GM12878 (cell line): ENCODE measurements around the gene NXPH1. TPM values are rescaled to one million over a fixed set of nuclear protein-coding genes. Genes with fewer than 3 reads are reported as not detected.

ENCODE experiments used
- ATAC-seq: fragments of 200-7000 bp; cut with Tn5 transposase; 3 replicates; pipeline ENCODE4 v1.9.1; 2020; ENCODE audit warnings: mild to moderate bottlenecking, moderate library complexity
- BruUV-seq: library from RNA; stranded (reverse); fragments of 400-500 nt; replicated peaks from 2 replicates; lab custom pipeline; 2021; lab: Mats Ljungman, UMichigan
- CTCF ChIA-PET: fragments of 300-600 bp; sonication (Branson Sonifier 250); formaldehyde crosslinking; extraction: SDS; loops from one replicate; lab custom pipeline; 2021; ENCODE audit warnings: inconsistent platforms; lab: Yijun Ruan, JAX
- POLR2A ChIA-PET: fragments of 350-600 bp; formaldehyde crosslinking; extraction: SDS; loops from one replicate; lab custom pipeline; 2021; ENCODE audit warnings: inconsistent platforms; lab: Charles Lee
- RAD21 ChIA-PET: fragments of 300-600 bp; sonication (Branson Sonifier 250); formaldehyde crosslinking; loops from one replicate; lab custom pipeline; 2023; ENCODE audit warnings: antibody characterized with exemption; ENCODE audit not compliant: unreplicated experiment; lab: Charles Lee
- SMC1A ChIA-PET: fragments of 300-600 bp; sonication (Branson Sonifier 250); formaldehyde crosslinking; loops from one replicate; lab custom pipeline; 2023; ENCODE audit not compliant: unreplicated experiment, uncharacterized antibody; lab: Charles Lee
- DNase-seq: peaks from one replicate; pipeline ENCODE4 v3.0.0-alpha.2; 2011; ENCODE audit warnings: low read depth, low spot score
- FAIRE-seq: peaks from 3 replicates; lab custom pipeline; 2011; peaks lifted over from hg19 to GRCh38; lab: Jason Lieb, UNC
- H2AFZ ChIP-seq: 2 replicates; pipeline ENCODE4 v1.6.0; 2011; ENCODE audit warnings: low read depth, low read length, control low read depth; ENCODE audit not compliant: control insufficient read depth
- H3K27ac ChIP-seq: 2 replicates; pipeline ENCODE4 v1.5.1; 2011; ENCODE audit warnings: control low read depth; ENCODE audit not compliant: control insufficient read depth, insufficient read depth
- H3K27me3 ChIP-seq, 2 experiments: replicated peaks in 1 of 2; 2 replicates each; pipeline versions ENCODE4 v1.6.0 to v1.6.1; 2011; ENCODE audit warnings: low read length in 1 of 2; ENCODE audit not compliant: control insufficient read depth in 2 of 2, insufficient read depth in 2 of 2
- H3K36me3 ChIP-seq, 2 experiments: 2 replicates each; pipeline ENCODE4 v1.5.1; 2011; ENCODE audit warnings: low read length in 1 of 2; ENCODE audit not compliant: control insufficient read depth in 2 of 2, insufficient read depth in 2 of 2
- H3K4me1 ChIP-seq: 2 replicates; pipeline ENCODE4 v1.6.1; 2011; ENCODE audit warnings: mild to moderate bottlenecking, low read length, moderate library complexity, mixed read lengths; ENCODE audit not compliant: control insufficient read depth, insufficient read depth
- H3K4me2 ChIP-seq: 2 replicates; pipeline ENCODE4 v1.6.0; 2011; ENCODE audit warnings: control low read depth; ENCODE audit not compliant: control insufficient read depth, insufficient read depth
- H3K4me3 ChIP-seq: fragments of 200-600 bp; sonication (generic); 2 replicates; pipeline ENCODE4 v1.5.1; 2016
- H3K79me2 ChIP-seq: 2 replicates; pipeline ENCODE4 v1.6.0; 2011; ENCODE audit warnings: low read length; ENCODE audit not compliant: control insufficient read depth, insufficient read depth
- H3K9ac ChIP-seq: 2 replicates; pipeline ENCODE4 v1.8.0; 2011; ENCODE audit warnings: low read length, control low read depth, mixed read lengths; ENCODE audit not compliant: control insufficient read depth, insufficient read depth
- H3K9me3 ChIP-seq: replicated peaks from 3 replicates; pipeline ENCODE4 v1.5.1; 2011; ENCODE audit warnings: mild to moderate bottlenecking, low read length; ENCODE audit not compliant: control insufficient read depth, insufficient read depth
- H4K20me1 ChIP-seq: 2 replicates; pipeline ENCODE4 v1.6.0; 2011; ENCODE audit not compliant: control insufficient read depth, insufficient read depth
- DPF2 ChIP-seq: fragments of 450-650 bp; IDR thresholded peaks from 2 replicates; pipeline ENCODE4 v1.6.1; 2017; ENCODE audit warnings: mild to moderate bottlenecking
- GABPA ChIP-seq: IDR thresholded peaks from 2 replicates; pipeline ENCODE4 v1.6.1; 2014; ENCODE audit warnings: antibody characterized with exemption, low read depth, mild to moderate bottlenecking, inconsistent platforms
- KAT2A ChIP-seq: conservative IDR thresholded peaks from 2 replicates; pipeline ENCODE4 v1.6.1; 2011; ENCODE audit warnings: low read depth, low read length; ENCODE audit not compliant: control insufficient read depth
- ZNF384 ChIP-seq: IDR thresholded peaks from 2 replicates; pipeline ENCODE4 v1.6.1; 2012; ENCODE audit warnings: low read depth, mild to moderate bottlenecking, low read length, improper control_type of control experiment, borderline replicate concordance
- WGBS: methylation state at CpG from one replicate; pipeline ENCODE4 v1.1.6; 2016; ENCODE audit warnings: low lambda C conversion rate; ENCODE audit not compliant: insufficient replicate concordance, insufficient coverage; ENCODE audit errors: missing lambda C conversion rate; 5-methylcytosine and 5-hydroxymethylcytosine counted together
- in situ Hi-C: fragments of 300-500 bp; cut with MboI; formaldehyde crosslinking; loops from 9 replicates; pipeline ENCODE4 v1.14.3; 2018; ENCODE audit warnings: mixed read lengths
- intact Hi-C: fragments of 100-400 bp; cut with micrococcal nuclease; formaldehyde crosslinking; loops from one replicate; pipeline ENCODE4 v1.14.2; 2022; ENCODE audit not compliant: unreplicated experiment
- polyA plus RNA-seq, 11 experiments: library from polyadenylated mRNA; depleted of rRNA in 4 of 11; unstranded in 6 of 11; stranded (reverse) in 5 of 11; fragments of >200 nt; fragmentation: Nextera tagmentation in 4 of 11; fragmentation: Illumina TruSeq in 1 of 11; extraction: Ambion mirVana in 4 of 11; extraction: Trizol in 1 of 11; gene quantifications; 1 replicate in 1 of 11; 2 replicates in 10 of 11; pipeline versions ENCODE4 v1.2.1 to v1.2.3, GENCODE V29; 2011 to 2016; ENCODE audit warnings: inconsistent platforms in 2 of 11, missing spikeins in 2 of 11, low read depth in 1 of 11
- total RNA-seq, 4 experiments: library from RNA; depleted of rRNA in 3 of 4; stranded (reverse); fragments of >200 nt in 3 of 4; fragmentation: Illumina TruSeq in 1 of 4; extraction: Trizol in 1 of 4; gene quantifications; 2 replicates each; pipeline versions ENCODE4 v1.2.1 to v1.2.3, GENCODE V29; 2013 to 2021
- TF ChIP-seq, protein P1 (sequence below), 3 experiments: IDR thresholded peaks in 2 of 3; conservative IDR thresholded peaks in 1 of 3; 2 replicates each; pipeline ENCODE4 v1.5.1; 2011; ENCODE audit warnings: low read depth in 3 of 3, low read length in 3 of 3, mild to moderate bottlenecking in 3 of 3, control low read depth in 2 of 3, moderate library complexity in 2 of 3, inconsistent platforms in 1 of 3, mixed read lengths in 1 of 3; ENCODE audit not compliant: control insufficient read depth in 2 of 3, insufficient read depth in 1 of 3; ENCODE audit errors: extremely low read depth in 1 of 3
- TF ChIP-seq, protein P2 (sequence below): fragments of 450-650 bp; IDR thresholded peaks from 2 replicates; pipeline ENCODE4 v1.6.1; 2018; ENCODE audit warnings: borderline replicate concordance, mild to moderate bottlenecking; ENCODE audit not compliant: partially characterized antibody

NXPH1 gene
- total and polyA plus RNA-seq, 10 of the 15 experiments (the other 5 are each of a cell fraction or from before 2014, with no cell fraction given) = 0.06 to 0.34 TPM; not detected in 8

DNA sequence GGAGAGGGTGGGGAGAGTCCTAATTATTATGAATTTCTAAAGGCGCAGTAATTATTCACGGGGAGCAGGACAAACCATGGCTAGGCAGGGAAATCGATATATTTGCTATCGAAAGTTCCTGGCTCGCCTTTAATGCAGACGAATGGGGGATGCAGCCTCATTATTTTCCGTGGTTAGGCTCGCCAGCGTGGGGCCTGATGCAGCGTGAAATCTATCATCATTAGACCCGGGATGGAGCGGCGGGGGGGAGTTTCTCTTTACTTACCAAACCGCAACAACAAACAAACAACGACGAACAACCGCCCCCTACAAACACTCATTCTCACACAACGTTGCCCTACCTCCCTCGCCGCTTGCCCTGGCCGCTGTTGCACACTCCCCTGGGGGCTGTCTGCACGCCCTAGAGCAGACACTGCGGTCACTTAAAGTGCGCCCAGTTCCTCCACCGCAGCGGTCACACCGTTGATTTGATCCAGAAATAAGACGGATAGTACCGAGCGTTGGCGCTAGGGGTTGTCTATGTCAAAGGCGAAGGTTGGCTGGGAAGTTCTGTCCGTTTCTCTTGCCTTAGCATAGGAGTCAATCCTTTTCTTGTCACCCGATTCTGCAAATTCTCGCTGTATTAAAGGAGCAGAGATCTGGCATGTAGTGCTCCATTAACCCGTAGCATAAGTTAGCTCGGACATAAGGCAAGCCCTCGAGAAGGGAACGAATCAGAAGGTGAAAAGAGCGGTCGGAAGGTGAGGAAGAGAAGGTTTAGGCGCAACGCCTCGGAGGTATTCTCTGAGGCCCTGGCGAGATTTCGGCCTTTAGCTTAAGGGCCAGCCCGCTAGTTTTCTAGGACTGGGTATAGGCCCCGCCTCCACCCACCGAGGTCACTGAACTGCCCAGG is 10.4 kb downstream of the NXPH1 start:
- no peak overlapping the region for H3K9ac ChIP-seq
- no peak for DNase-seq
- no peaks in the 10 kb centered on the region for H3K79me2 ChIP-seq
- H3K27me3 ChIP-seq = peaks cover 4 to 18% of the 10 kb centered on the region in 2 experiments; a peak in 3 of 4 replicates
- H3K4me2 ChIP-seq = no peak overlapping the region
- TF ChIP-seq KAT2A (no peak), DPF2 (no peak), GABPA (no peak), ZNF384 (no peak)
- TF ChIP-seq, protein P1, sequence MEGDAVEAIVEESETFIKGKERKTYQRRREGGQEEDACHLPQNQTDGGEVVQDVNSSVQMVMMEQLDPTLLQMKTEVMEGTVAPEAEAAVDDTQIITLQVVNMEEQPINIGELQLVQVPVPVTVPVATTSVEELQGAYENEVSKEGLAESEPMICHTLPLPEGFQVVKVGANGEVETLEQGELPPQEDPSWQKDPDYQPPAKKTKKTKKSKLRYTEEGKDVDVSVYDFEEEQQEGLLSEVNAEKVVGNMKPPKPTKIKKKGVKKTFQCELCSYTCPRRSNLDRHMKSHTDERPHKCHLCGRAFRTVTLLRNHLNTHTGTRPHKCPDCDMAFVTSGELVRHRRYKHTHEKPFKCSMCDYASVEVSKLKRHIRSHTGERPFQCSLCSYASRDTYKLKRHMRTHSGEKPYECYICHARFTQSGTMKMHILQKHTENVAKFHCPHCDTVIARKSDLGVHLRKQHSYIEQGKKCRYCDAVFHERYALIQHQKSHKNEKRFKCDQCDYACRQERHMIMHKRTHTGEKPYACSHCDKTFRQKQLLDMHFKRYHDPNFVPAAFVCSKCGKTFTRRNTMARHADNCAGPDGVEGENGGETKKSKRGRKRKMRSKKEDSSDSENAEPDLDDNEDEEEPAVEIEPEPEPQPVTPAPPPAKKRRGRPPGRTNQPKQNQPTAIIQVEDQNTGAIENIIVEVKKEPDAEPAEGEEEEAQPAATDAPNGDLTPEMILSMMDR (IDR thresholded peaks at IDR 0.05 in 2 of 3, conservative IDR thresholded peaks at IDR 0.05 in 1 of 3; ENCODE audit: control insufficient read depth in 2 of 3, extremely low read depth in 1 of 3, insufficient read depth in 1 of 3, low read depth in 3 of 3, low read length in 3 of 3) = 0 out of 6 replicates have a peak, but pooled peaks of 1 of the 3 experiments have one; percentile 10
- TF ChIP-seq, protein P2, sequence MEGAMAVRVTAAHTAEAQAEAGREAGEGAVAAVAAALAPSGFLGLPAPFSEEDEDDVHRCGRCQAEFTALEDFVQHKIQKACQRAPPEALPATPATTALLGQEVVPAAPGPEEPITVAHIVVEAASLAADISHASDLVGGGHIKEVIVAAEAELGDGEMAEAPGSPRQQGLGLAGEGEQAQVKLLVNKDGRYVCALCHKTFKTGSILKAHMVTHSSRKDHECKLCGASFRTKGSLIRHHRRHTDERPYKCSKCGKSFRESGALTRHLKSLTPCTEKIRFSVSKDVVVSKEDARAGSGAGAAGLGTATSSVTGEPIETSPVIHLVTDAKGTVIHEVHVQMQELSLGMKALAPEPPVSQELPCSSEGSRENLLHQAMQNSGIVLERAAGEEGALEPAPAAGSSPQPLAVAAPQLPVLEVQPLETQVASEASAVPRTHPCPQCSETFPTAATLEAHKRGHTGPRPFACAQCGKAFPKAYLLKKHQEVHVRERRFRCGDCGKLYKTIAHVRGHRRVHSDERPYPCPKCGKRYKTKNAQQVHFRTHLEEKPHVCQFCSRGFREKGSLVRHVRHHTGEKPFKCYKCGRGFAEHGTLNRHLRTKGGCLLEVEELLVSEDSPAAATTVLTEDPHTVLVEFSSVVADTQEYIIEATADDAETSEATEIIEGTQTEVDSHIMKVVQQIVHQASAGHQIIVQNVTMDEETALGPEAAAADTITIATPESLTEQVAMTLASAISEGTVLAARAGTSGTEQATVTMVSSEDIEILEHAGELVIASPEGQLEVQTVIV = no peak
- TF ChIP-seq, all 136 proteins: peak for 1
- ATAC-seq (peak; percentile 31; the same call in 2 of the 3 replicates), FAIRE-seq (no peak)
- ChIA-PET CTCF (no interaction called here), SMC1A (no interaction called here), POLR2A (no interaction called here), RAD21 (no interaction called here)
- in situ Hi-C loops (no loop called here), intact Hi-C loops (no loop called here)
- no peaks in the 10 kb centered on the region for H4K20me1 ChIP-seq
- H3K27ac ChIP-seq = no peak overlapping the region
- H3K9me3 ChIP-seq = peaks cover 6% of the 10 kb centered on the region; the same call in 2 of the 3 replicates
- H3K4me1 ChIP-seq = no peaks in the 10 kb centered on the region
- no peaks in the 10 kb centered on the region for H3K36me3 ChIP-seq
- BruUV-seq = no TSS peak
- WGBS = 41% methylated on average over 49 of the region's 49 CpGs
- no peak overlapping the region for H3K4me3 ChIP-seq
- no peak overlapping the region for H2AFZ ChIP-seq
